ENCODE measurements around the gene APOA5. TPM values are rescaled to one million over a fixed set of nuclear protein-coding genes. Genes with fewer than 3 reads are reported as not detected.

APOA5 gene
- total and polyA plus RNA-seq, 2 donors = 0.38 TPM; not detected in 1

- H3K4me3 ChIP-seq (ENCODE audit: low read depth, low read length) = no peak overlapping the region
- DNase-seq (ENCODE audit: extremely low spot score) = no peak
- WGBS = 76% methylated on average over 5 of the region's 5 CpGs
- no peaks in the 10 kb centered on the region for H3K4me1 ChIP-seq (ENCODE audit: insufficient read depth)
- no peaks in the 10 kb centered on the region for H3K36me3 ChIP-seq (ENCODE audit: insufficient read depth)
- H3K27ac ChIP-seq (ENCODE audit: low read depth) = no peak overlapping the region
Observed at GRCh38 chr11:116797816-116798215, 6.1 kb upstream of the APOA5 start.

DNA sequence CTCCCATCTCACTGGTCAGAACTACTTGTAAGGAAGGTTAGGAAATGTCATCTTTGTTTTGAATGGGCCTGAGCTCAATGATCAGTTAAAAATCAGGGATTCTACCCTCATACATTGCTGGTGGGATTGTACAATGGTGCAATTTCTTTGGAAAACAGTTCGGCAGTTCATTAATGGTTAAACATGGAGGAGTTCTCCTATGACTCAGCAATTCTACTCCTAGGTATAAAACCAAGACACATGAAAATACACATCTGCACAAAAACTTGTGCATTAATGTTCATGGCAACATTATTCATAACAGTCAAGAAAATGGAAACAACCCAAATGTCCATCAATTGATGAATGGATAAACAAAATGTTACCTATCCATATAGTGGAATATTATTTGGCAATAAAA lies 4.9 kb upstream of the APOA5 start:
- no peak for DNase-seq (ENCODE audit: extremely low spot score)
- Histone ChIP-seq H3K4me3 (ENCODE audit: low read depth, low read length) (no peak overlapping the region), H3K27ac (ENCODE audit: low read depth) (no peak overlapping the region), H3K36me3 (ENCODE audit: insufficient read depth) (no peaks in the 10 kb centered on the region), H3K4me1 (ENCODE audit: insufficient read depth) (no peaks in the 10 kb centered on the region)
- WGBS = 88% methylated on average over 1 of the region's 1 CpG

- no peak overlapping the region for H3K27ac ChIP-seq (ENCODE audit: low read depth)
Observed at GRCh38 chr11:116794851-116795250, 3.2 kb upstream of the APOA5 start.

DNA sequence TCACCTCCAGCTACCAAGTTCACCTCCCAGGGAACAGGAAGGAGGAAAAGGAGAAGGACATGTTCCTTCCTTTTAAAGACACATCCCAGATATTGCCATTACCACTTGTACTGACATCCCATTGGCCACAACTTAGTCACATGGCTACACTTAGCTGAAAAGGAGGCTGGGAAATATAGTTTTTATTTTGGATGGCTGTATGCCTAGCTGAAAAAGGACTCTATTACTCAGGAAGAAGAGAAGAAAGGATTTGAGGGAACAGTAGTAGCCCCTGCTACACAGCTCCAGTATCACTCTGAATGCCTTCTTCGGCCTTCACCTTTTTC lies 2.1 kb upstream of the APOA5 start:
- WGBS = 98% methylated on average over 1 of the region's 1 CpG
- Histone ChIP-seq H3K36me3 (ENCODE audit: insufficient read depth) (no peaks in the 10 kb centered on the region), H3K4me3 (ENCODE audit: low read depth, low read length) (no peak overlapping the region), H3K27ac (ENCODE audit: low read depth) (no peak overlapping the region), H3K4me1 (ENCODE audit: insufficient read depth) (no peaks in the 10 kb centered on the region)
- DNase-seq (ENCODE audit: extremely low spot score) = no peak

More at GRCh38 chr11:116794851-116795250, 3.2 kb upstream of the APOA5 start:
- H3K4me1 ChIP-seq (ENCODE audit: insufficient read depth) = no peaks in the 10 kb centered on the region
- no peak for DNase-seq (ENCODE audit: extremely low spot score)
- H3K4me3 ChIP-seq (ENCODE audit: low read depth, low read length) = no peak overlapping the region
- no peaks in the 10 kb centered on the region for H3K36me3 ChIP-seq (ENCODE audit: insufficient read depth)
- 85% methylated on average over 2 of the region's 2 CpGs for WGBS

GRCh38 chr11:116792869-116793771 lies 1.4 kb upstream of the APOA5 start:
- Histone ChIP-seq H3K4me3 (ENCODE audit: low read depth, low read length) (no peak overlapping the region), H3K4me1 (ENCODE audit: insufficient read depth) (no peaks in the 10 kb centered on the region), H3K36me3 (ENCODE audit: insufficient read depth) (no peaks in the 10 kb centered on the region), H3K27ac (ENCODE audit: low read depth) (no peak overlapping the region)
- DNase-seq (ENCODE audit: extremely low spot score) = no peak
- 80% methylated on average over 8 of the region's 8 CpGs for WGBS

- no peaks in the 10 kb centered on the region for H3K4me1 ChIP-seq (ENCODE audit: insufficient read depth)
- WGBS = 75% methylated on average over 8 of the region's 8 CpGs
- H3K27ac ChIP-seq (ENCODE audit: low read depth) = no peak overlapping the region
- no peaks in the 10 kb centered on the region for H3K36me3 ChIP-seq (ENCODE audit: insufficient read depth)
- no peak for DNase-seq (ENCODE audit: extremely low spot score)
- H3K4me3 ChIP-seq (ENCODE audit: low read depth, low read length) = no peak overlapping the region
Observed at GRCh38 chr11:116792144-116792868, 627 bp upstream of the APOA5 start.

- Histone ChIP-seq H3K4me3 (ENCODE audit: low read depth, low read length) (no peak overlapping the region), H3K36me3 (ENCODE audit: insufficient read depth) (no peaks in the 10 kb centered on the region), H3K27ac (ENCODE audit: low read depth) (no peak overlapping the region), H3K4me1 (ENCODE audit: insufficient read depth) (no peaks in the 10 kb centered on the region)
- 28% methylated on average over 31 of the region's 31 CpGs for WGBS
- DNase-seq (ENCODE audit: extremely low spot score) = no peak
Observed at GRCh38 chr11:116791002-116791812, 472 bp downstream of the APOA5 start.

- Histone ChIP-seq H3K36me3 (ENCODE audit: insufficient read depth) (no peaks in the 10 kb centered on the region), H3K27ac (ENCODE audit: low read depth) (no peak overlapping the region), H3K4me1 (ENCODE audit: insufficient read depth) (no peaks in the 10 kb centered on the region), H3K4me3 (ENCODE audit: low read depth, low read length) (no peak overlapping the region)
- no peak for DNase-seq (ENCODE audit: extremely low spot score)
- 83% methylated on average over 53 of the region's 53 CpGs for WGBS
Observed at GRCh38 chr11:116790167-116791001, 1.3 kb downstream of the APOA5 start.

DNA sequence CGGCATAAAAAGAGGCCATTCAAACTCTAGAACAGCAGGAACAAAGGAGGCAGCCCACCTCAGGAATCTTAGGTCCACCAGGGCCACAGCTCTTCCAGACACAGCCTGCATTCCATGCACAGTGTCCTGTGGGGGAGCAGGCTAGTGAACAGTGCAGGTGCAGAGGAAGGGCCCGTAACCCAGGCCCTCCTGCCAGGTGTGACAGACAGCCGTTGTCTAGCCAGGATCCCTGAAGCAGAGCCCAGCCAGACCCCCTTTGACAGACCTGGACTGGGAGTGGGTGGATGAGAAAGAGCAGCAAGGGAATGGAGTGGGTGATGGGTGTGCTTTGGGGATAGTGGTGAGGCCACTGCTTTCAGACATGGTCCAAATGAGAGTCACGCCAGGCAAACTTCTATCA lies 2.7 kb downstream of the APOA5 start:
- H3K27ac ChIP-seq (ENCODE audit: low read depth) = no peak overlapping the region
- no peak overlapping the region for H3K4me3 ChIP-seq (ENCODE audit: low read depth, low read length)
- no peaks in the 10 kb centered on the region for H3K4me1 ChIP-seq (ENCODE audit: insufficient read depth)
- H3K36me3 ChIP-seq (ENCODE audit: insufficient read depth) = no peaks in the 10 kb centered on the region
- WGBS = 87% methylated on average over 4 of the region's 4 CpGs
- no peak for DNase-seq (ENCODE audit: extremely low spot score)

GRCh38 chr11:116788534-116788933 lies 3.1 kb downstream of the APOA5 start:
- DNase-seq (ENCODE audit: extremely low spot score) = no peak
- WGBS = 52% methylated on average over 4 of the region's 4 CpGs
- H3K36me3 ChIP-seq (ENCODE audit: insufficient read depth) = no peaks in the 10 kb centered on the region
- H3K4me1 ChIP-seq (ENCODE audit: insufficient read depth) = no peaks in the 10 kb centered on the region
- no peak overlapping the region for H3K27ac ChIP-seq (ENCODE audit: low read depth)
- peak overlapping the region; percentile 89 for H3K4me3 ChIP-seq (ENCODE audit: low read depth, low read length)

- H3K4me1 ChIP-seq (ENCODE audit: insufficient read depth) = no peaks in the 10 kb centered on the region
- no peaks in the 10 kb centered on the region for H3K36me3 ChIP-seq (ENCODE audit: insufficient read depth)
- H3K27ac ChIP-seq (ENCODE audit: low read depth) = peak within 1 kb of the TSS; percentile 65
- peak; percentile 76 for DNase-seq (ENCODE audit: extremely low spot score)
- under 1% methylated on average over 56 of the region's 56 CpGs for WGBS
- peak within 1 kb of the TSS; percentile 89 for H3K4me3 ChIP-seq (ENCODE audit: low read depth, low read length)
Observed at GRCh38 chr11:116787786-116788486, 3.7 kb downstream of the APOA5 start, which contains the start of gene ZPR1. Gene ZPR1, minus strand, starts transcription at chr11:116788023. Its CDS starts 33 bp downstream, at chr11:116787990.

GRCh38 chr11:116787436-116787785 lies 4.3 kb downstream of the APOA5 start:
- WGBS = under 1% methylated on average over 15 of the region's 15 CpGs
- Histone ChIP-seq H3K4me1 (ENCODE audit: insufficient read depth) (no peaks in the 10 kb centered on the region), H3K4me3 (ENCODE audit: low read depth, low read length) (peak overlapping the region; percentile 89), H3K36me3 (ENCODE audit: insufficient read depth) (no peaks in the 10 kb centered on the region), H3K27ac (ENCODE audit: low read depth) (no peak overlapping the region)
- no peak for DNase-seq (ENCODE audit: extremely low spot score)

Measured in urinary bladder (tissue), 4 donors.